Natural killer cell (primary cell): ENCODE measurements around the gene CBY2. TPM values are rescaled to one million over a fixed set of nuclear protein-coding genes. Genes with fewer than 3 reads are reported as not detected.
"Not testable (repeated sequence)": the region's sequence is repeated elsewhere in the genome, so short reads cannot be mapped to it uniquely, and the experiment has no call there.

Experiments
- ATAC-seq, 3 donors: fragments of 150-1000 bp in 2 of 3; fragments of 200-7000 bp in 1 of 3; cut with Tn5 transposase; 1 replicate in 1 of 3; 2 replicates in 2 of 3; pipeline ENCODE4 v1.10.0; 2021; ENCODE audit warnings: mild to moderate bottlenecking in 2 of 3, moderate library complexity in 2 of 3
- DNase-seq, 2 donors: peaks; one replicate each; pipeline versions ENCODE4 v3.0.0 to v3.0.0-alpha.2; 2013 to 2021; ENCODE audit warnings: mixed read lengths in 1 of 2
- H3K27ac ChIP-seq: one replicate; pipeline ENCODE4 v1.5.1; 2013; ENCODE audit warnings: mild to moderate bottlenecking, low read length
- H3K27me3 ChIP-seq: one replicate; pipeline ENCODE4 v1.6.1; 2013; ENCODE audit warnings: low read length; ENCODE audit not compliant: control insufficient read depth, insufficient read depth
- H3K36me3 ChIP-seq: one replicate; pipeline ENCODE4 v1.6.1; 2013; ENCODE audit warnings: low read length; ENCODE audit not compliant: control insufficient read depth, insufficient read depth
- H3K4me1 ChIP-seq: one replicate; pipeline ENCODE4 v1.6.1; 2013; ENCODE audit warnings: low read length; ENCODE audit not compliant: control insufficient read depth, insufficient read depth
- H3K4me3 ChIP-seq: one replicate; pipeline ENCODE4 v1.5.1; 2013; ENCODE audit warnings: low read length
- H3K9me3 ChIP-seq: one replicate; pipeline ENCODE4 v1.6.1; 2013; ENCODE audit warnings: low read length; ENCODE audit not compliant: control insufficient read depth, insufficient read depth
- H3K27ac Mint-ChIP-seq, 2 donors: one replicate each; pipeline ENCODE4 v1.8.0; 2022; ENCODE audit warnings: mild to moderate bottlenecking in 2 of 2, mixed read lengths in 2 of 2, moderate library complexity in 1 of 2
- H3K27me3 Mint-ChIP-seq, 2 donors: one replicate each; pipeline ENCODE4 v1.8.0; 2022; ENCODE audit warnings: low read depth in 2 of 2, mixed read lengths in 2 of 2
- H3K36me3 Mint-ChIP-seq: one replicate; pipeline ENCODE4 v1.8.0; 2022; ENCODE audit warnings: mixed read lengths
- H3K4me1 Mint-ChIP-seq, 2 donors: one replicate each; pipeline ENCODE4 v1.8.0; 2022; ENCODE audit warnings: mixed read lengths in 2 of 2
- H3K4me3 Mint-ChIP-seq: one replicate; pipeline ENCODE4 v1.8.0; 2022; ENCODE audit warnings: mild to moderate bottlenecking, moderate library complexity, mixed read lengths
- H3K9me3 Mint-ChIP-seq, 2 donors: one replicate each; pipeline ENCODE4 v1.8.0; 2022; ENCODE audit warnings: mixed read lengths in 2 of 2
- CTCF ChIP-seq: fragments of 200-600 bp; IDR thresholded peaks from one replicate; pipeline ENCODE4 v1.8.0; 2022; ENCODE audit warnings: antibody characterized with exemption
- WGBS: methylation state at CpG from one replicate; pipeline ENCODE4 v1.1.7; 2013; ENCODE audit warnings: missing lambda C conversion rate; ENCODE audit not compliant: insufficient coverage; 5-methylcytosine and 5-hydroxymethylcytosine counted together
- intact Hi-C: fragments of 100-400 bp; cut with micrococcal nuclease; formaldehyde crosslinking; loops from one replicate; pipeline ENCODE4 v1.14.2; 2022
- total RNA-seq, 4 donors: library from RNA; stranded (reverse); fragments of 120-200 nt in 1 of 4; gene quantifications; one replicate each; pipeline versions ENCODE4 v1.2.3 to v1.2.4, GENCODE V29; 2013 to 2022

CBY2 gene
- total RNA-seq, 3 donors from 2014 or later (not counting 1 experiment from before 2014, with no cell fraction given) = not detected

- H3K4me3 Mint-ChIP-seq, H3K9me3 ChIP-seq, intact Hi-C loops, H3K27ac Mint-ChIP-seq, H3K27me3 ChIP-seq, H3K9me3 Mint-ChIP-seq, H3K36me3 ChIP-seq, DNase-seq, H3K4me1 ChIP-seq, H3K4me3 ChIP-seq, H3K4me1 Mint-ChIP-seq, ATAC-seq, H3K27me3 Mint-ChIP-seq, H3K27ac ChIP-seq, H3K36me3 Mint-ChIP-seq: not testable (repeated sequence)
- WGBS = 72% methylated on average over 3 of the region's 3 CpGs
Observed at GRCh38 chr13:45757589-45757988, 55.5 kb downstream of the CBY2 start.

- intact Hi-C loops = no loop called here
- no peak for TF ChIP-seq CTCF
- no peak overlapping the region for H3K27ac ChIP-seq
- no peaks in the 10 kb centered on the region for H3K4me1 Mint-ChIP-seq
- no peaks in the 10 kb centered on the region for H3K36me3 Mint-ChIP-seq
- DNase-seq (no peak), ATAC-seq (peak in 1 of 3 donors; percentile 16)
- H3K4me3 Mint-ChIP-seq = no peak overlapping the region
- WGBS = 88% methylated on average over 3 of the region's 4 CpGs
- H3K36me3 ChIP-seq = no peaks in the 10 kb centered on the region
- H3K27me3 ChIP-seq = no peaks in the 10 kb centered on the region
- no peak overlapping the region for H3K27ac Mint-ChIP-seq
- H3K9me3 Mint-ChIP-seq = no peaks in the 10 kb centered on the region
- no peaks in the 10 kb centered on the region for H3K9me3 ChIP-seq
- peaks cover 16 to 18% of the 10 kb centered on the region in 2 donors for H3K27me3 Mint-ChIP-seq
- no peaks in the 10 kb centered on the region for H3K4me1 ChIP-seq
- H3K4me3 ChIP-seq = no peak overlapping the region
Observed at GRCh38 chr13:45763419-45763818, 61.3 kb downstream of the CBY2 start.

Other genes starting within 250 kb of the CBY2 start
- gene COG3, start 237.4 kb upstream of the CBY2 start, total RNA-seq = 10 to 100 TPM; 48.8 to 58.1 (median 55.6) TPM
- not detected for gene ERICH6B, start 86.6 kb upstream of the CBY2 start, total RNA-seq
- not detected for gene SIAH3, start 149.4 kb downstream of the CBY2 start, total RNA-seq